ENCODE data around the gene AQP12B.

AQP12B gene

GRCh38 chr2:240629968-240630770 is 52.5 kb downstream of the AQP12B start:
- Histone ChIP-seq H3K4me3 (no peak overlapping the region), H3K4me1 (peaks cover 30% of the 10 kb centered on the region), H3K27ac (no peak overlapping the region), H3K9me3 (peaks cover 34% of the 10 kb centered on the region), H3K4me2 (no peak overlapping the region), H4K20me1 (no peaks in the 10 kb centered on the region), H3K27me3 (no peaks in the 10 kb centered on the region), H3K36me3 (peaks cover 4% of the 10 kb centered on the region; the same call in 1 of the 2 replicates), H3K9ac (no peak overlapping the region)
- no peak for TF ChIP-seq Cebpa-rat (IDR thresholded peaks at IDR 0.05)

- no peak overlapping the region for H3K27ac ChIP-seq
- TF ChIP-seq Cebpa-rat (IDR thresholded peaks at IDR 0.05): no peak
- no peaks in the 10 kb centered on the region for H3K27me3 ChIP-seq
- H3K4me2 ChIP-seq: no peak overlapping the region
- H3K36me3 ChIP-seq: peaks cover 4% of the 10 kb centered on the region; the same call in 1 of the 2 replicates
- H3K9me3 ChIP-seq: peaks cover 29% of the 10 kb centered on the region
- H3K4me1 ChIP-seq: peaks cover 36% of the 10 kb centered on the region
- H4K20me1 ChIP-seq: no peaks in the 10 kb centered on the region
- H3K4me3 ChIP-seq: no peak overlapping the region
- H3K9ac ChIP-seq: no peak overlapping the region
These were observed 53.1 kb downstream of the AQP12B start for GRCh38 chr2:240629619-240629967.

GRCh38 chr2:240628808-240629618 is 53.7 kb downstream of the AQP12B start:
- Histone ChIP-seq H3K27me3 (no peaks in the 10 kb centered on the region), H3K4me1 (peaks cover 42% of the 10 kb centered on the region), H3K4me2 (peak overlapping the region; percentile 17; the same call in 1 of the 2 replicates), H3K4me3 (no peak overlapping the region), H3K27ac (0 out of 2 replicates have a peak overlapping the region, but pooled peaks have one; percentile 35), H3K36me3 (peaks cover 4% of the 10 kb centered on the region; the same call in 1 of the 2 replicates), H3K9ac (no peak overlapping the region), H3K9me3 (peaks cover 23% of the 10 kb centered on the region), H4K20me1 (no peaks in the 10 kb centered on the region)
- TF ChIP-seq Cebpa-rat (IDR thresholded peaks at IDR 0.05): no peak

- no peak overlapping the region for H3K9ac ChIP-seq
- no peaks in the 10 kb centered on the region for H3K27me3 ChIP-seq
- H3K4me2 ChIP-seq: peak overlapping the region; percentile 17; the same call in 1 of the 2 replicates
- no peak overlapping the region for H3K4me3 ChIP-seq
- no peak for TF ChIP-seq Cebpa-rat (IDR thresholded peaks at IDR 0.05)
- H3K4me1 ChIP-seq: peaks cover 47% of the 10 kb centered on the region
- H4K20me1 ChIP-seq: no peaks in the 10 kb centered on the region
- H3K9me3 ChIP-seq: peaks cover 17% of the 10 kb centered on the region
- H3K36me3 ChIP-seq: peaks cover 4% of the 10 kb centered on the region; the same call in 1 of the 2 replicates
- 0 out of 2 replicates have a peak overlapping the region, but pooled peaks have one; percentile 35 for H3K27ac ChIP-seq
These were observed 54.2 kb downstream of the AQP12B start for GRCh38 chr2:240628507-240628807.

- H4K20me1 ChIP-seq: no peaks in the 10 kb centered on the region
- H3K36me3 ChIP-seq: peaks cover 4% of the 10 kb centered on the region; the same call in 1 of the 2 replicates
- H3K4me2 ChIP-seq: peak overlapping the region; percentile 73; the same call in 1 of the 2 replicates
- peaks cover 53% of the 10 kb centered on the region for H3K4me1 ChIP-seq
- TF ChIP-seq Cebpa-rat (IDR thresholded peaks at IDR 0.05): no peak
- H3K9ac ChIP-seq: no peak overlapping the region
- peaks cover 12% of the 10 kb centered on the region for H3K9me3 ChIP-seq
- H3K4me3 ChIP-seq: no peak overlapping the region
- no peaks in the 10 kb centered on the region for H3K27me3 ChIP-seq
- 0 out of 2 replicates have a peak overlapping the region, but pooled peaks have one; percentile 35 for H3K27ac ChIP-seq
These were observed 54.8 kb downstream of the AQP12B start for GRCh38 chr2:240627736-240628506.

- H3K27ac ChIP-seq: peak overlapping the region; percentile 81
- no peaks in the 10 kb centered on the region for H3K9me3 ChIP-seq
- no peak for TF ChIP-seq Cebpa-rat (IDR thresholded peaks at IDR 0.05)
- peaks cover 65% of the 10 kb centered on the region for H3K4me1 ChIP-seq
- peaks cover 8% of the 10 kb centered on the region; the same call in 1 of the 2 replicates for H4K20me1 ChIP-seq
- H3K36me3 ChIP-seq: peaks cover 4% of the 10 kb centered on the region; the same call in 1 of the 2 replicates
- H3K4me3 ChIP-seq: no peak overlapping the region
- no peaks in the 10 kb centered on the region for H3K27me3 ChIP-seq
- H3K4me2 ChIP-seq: peak overlapping the region; percentile 73
- peak overlapping the region; percentile 39 for H3K9ac ChIP-seq
These were observed 56.0 kb downstream of the AQP12B start for GRCh38 chr2:240626531-240627300.
